Lower leg skin (tissue), 4 donors: ENCODE data around the gene NFIL3. TPM values are rescaled to one million over a fixed set of nuclear protein-coding genes. Genes with fewer than 3 reads are reported as not detected.
"Not testable (repeated sequence)": the region's sequence is repeated elsewhere in the genome, so short reads cannot be mapped to it uniquely, and the experiment has no call there.

Experiments used
- DNase-seq, 2 donors: peaks; one replicate each; pipeline ENCODE4 v3.0.0-alpha.2; 2019; ENCODE audit warnings: low spot score in 2 of 2
- H3K4me3 ChIP-seq: fragments of 200-600 bp; sonication (generic); 2 replicates; pipeline ENCODE4 v1.5.1; 2017; ENCODE audit warnings: mild to moderate bottlenecking, low read depth; ENCODE audit not compliant: poor library complexity, severe bottlenecking
- CTCF ChIP-seq, 3 donors: fragments of 450-650 bp; IDR thresholded peaks; one replicate each; pipeline ENCODE4 v1.5.1; 2016; ENCODE audit warnings: antibody characterized with exemption in 3 of 3, mild to moderate bottlenecking in 3 of 3, moderate library complexity in 2 of 3
- POLR2A ChIP-seq, 2 donors: fragments of 450-650 bp; IDR thresholded peaks; one replicate each; pipeline ENCODE4 v1.6.1; 2016 to 2017; ENCODE audit warnings: antibody characterized with exemption in 2 of 2, mild to moderate bottlenecking in 1 of 2, moderate library complexity in 1 of 2
- whole genome bisulfite sequencing, 2 donors: methylation state at CpG; one replicate each; pipeline ENCODE4 v1.1.5; 2018; 5-methylcytosine and 5-hydroxymethylcytosine counted together
- intact Hi-C: fragments of 100-400 bp; cut with DNase I; formaldehyde crosslinking; loops from one replicate; pipeline ENCODE4 v1.15.0; 2023; ENCODE audit warnings: low total_unique reads
- total RNA-seq, 4 donors: library from RNA; depleted of rRNA; stranded (reverse); fragments of >200 nt; gene quantifications; one replicate each; pipeline ENCODE4 v1.1.0, GENCODE V29; 2016

Gene NFIL3
- total RNA-seq, 4 donors from 2014 or later = 23.5 to 42.5 (median 37.6) TPM

DNA sequence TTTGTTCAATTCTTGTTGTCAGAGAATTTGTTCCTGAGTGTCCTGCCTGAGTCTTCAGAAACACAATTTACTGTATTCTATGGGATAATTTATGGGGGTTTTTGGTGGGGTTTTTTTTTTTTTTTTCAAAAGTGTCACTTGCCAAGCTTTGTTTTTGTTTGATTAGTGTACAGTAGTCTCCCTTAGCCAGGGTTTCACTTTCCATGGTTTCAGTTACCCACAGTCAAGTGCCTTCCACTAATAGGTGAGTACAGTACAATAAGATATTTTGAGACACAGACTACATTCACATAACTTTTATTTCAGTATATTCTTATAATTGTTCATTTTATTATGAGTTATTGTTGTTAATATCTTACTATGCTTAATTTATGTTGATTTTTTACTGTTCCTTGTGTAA lies 36.9 kb downstream of the NFIL3 start:
- DNase-seq = no peak
- intact Hi-C loops = no loop called here
- TF ChIP-seq CTCF (IDR thresholded peaks at IDR 0.05) (no peak), POLR2A (IDR thresholded peaks at IDR 0.05) (no peak)
- H3K4me3 ChIP-seq = no peak overlapping the region

DNA sequence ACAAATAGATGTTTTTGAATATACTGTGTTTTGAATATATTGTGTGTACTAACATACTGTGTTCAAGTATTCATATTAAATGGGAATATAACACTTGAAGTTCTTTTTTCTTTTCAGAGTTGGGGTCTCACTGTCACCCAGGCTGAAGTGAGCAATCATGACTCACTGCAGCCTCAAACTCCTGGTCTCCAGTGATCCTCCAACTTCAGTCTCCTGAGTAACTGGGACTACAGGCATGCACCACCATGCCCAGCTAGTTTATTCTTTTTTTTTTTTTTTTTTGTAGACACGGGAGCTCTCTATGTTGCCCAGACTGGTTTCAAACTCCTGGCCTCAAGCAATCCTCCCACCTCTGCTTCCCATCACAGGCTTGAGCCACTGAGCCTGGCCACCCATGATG lies 38.7 kb downstream of the NFIL3 start:
- no peak for DNase-seq
- H3K4me3 ChIP-seq = no peak overlapping the region
- WGBS, 2 donors = 31 to 59% methylated on average over 1 of the region's 1 CpG
- no peak for TF ChIP-seq POLR2A (IDR thresholded peaks at IDR 0.05)
- TF ChIP-seq CTCF (IDR thresholded peaks at IDR 0.05) = no peak
- intact Hi-C loops = no loop called here

DNA sequence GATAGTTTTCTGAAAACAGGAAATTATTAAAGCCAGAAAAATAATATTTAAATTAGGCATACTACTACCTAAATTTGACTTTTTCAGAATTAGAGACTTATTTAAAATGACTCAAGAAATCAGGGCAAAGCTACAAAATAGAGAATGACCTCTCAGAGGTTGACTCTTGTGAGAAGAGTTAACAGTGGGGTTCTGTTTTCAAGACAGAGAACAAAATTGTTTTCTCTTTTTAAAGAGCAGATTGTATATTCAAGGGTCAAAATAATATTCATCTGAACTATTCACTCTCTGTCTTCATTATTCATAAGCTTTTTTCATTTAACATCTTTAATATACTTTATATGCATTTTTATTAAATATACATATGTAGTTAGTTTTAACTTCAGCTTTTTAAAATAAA lies 40.1 kb downstream of the NFIL3 start:
- intact Hi-C loops = no loop called here
- DNase-seq = no peak
- H3K4me3 ChIP-seq = no peak overlapping the region
- TF ChIP-seq POLR2A (IDR thresholded peaks at IDR 0.05) (no peak), CTCF (IDR thresholded peaks at IDR 0.05) (no peak)

GRCh38 chr9:91382298-91382697 lies 41.3 kb downstream of the NFIL3 start:
- no peak overlapping the region for H3K4me3 ChIP-seq
- intact Hi-C loops = no loop called here
- no peak for DNase-seq
- 96 to 97% methylated on average over 4 of the region's 4 CpGs for WGBS, 2 donors
- TF ChIP-seq POLR2A (IDR thresholded peaks at IDR 0.05) = no peak
- no peak for TF ChIP-seq CTCF (IDR thresholded peaks at IDR 0.05)

GRCh38 chr9:91379426-91379825 lies 44.2 kb downstream of the NFIL3 start:
- DNase-seq = no peak
- intact Hi-C loops = no loop called here
- WGBS, 2 donors = 53 to 76% methylated on average over 3 of the region's 3 CpGs
- H3K4me3 ChIP-seq = no peak overlapping the region
- TF ChIP-seq CTCF (IDR thresholded peaks at IDR 0.05) = no peak
- no peak for TF ChIP-seq POLR2A (IDR thresholded peaks at IDR 0.05)

GRCh38 chr9:91378695-91379127 lies 44.9 kb downstream of the NFIL3 start:
- no peak for TF ChIP-seq CTCF (IDR thresholded peaks at IDR 0.05)
- TF ChIP-seq POLR2A (IDR thresholded peaks at IDR 0.05) = no peak
- 63 to 80% methylated on average over 2 of the region's 2 CpGs for WGBS, 2 donors
- no peak for DNase-seq
- no peak overlapping the region for H3K4me3 ChIP-seq
- intact Hi-C loops = no loop called here

- H3K4me3 ChIP-seq, intact Hi-C loops, DNase-seq: not testable (repeated sequence)
- 94 to 98% methylated on average over 3 of the region's 3 CpGs for WGBS, 2 donors
These were observed 45.6 kb downstream of the NFIL3 start for GRCh38 chr9:91378054-91378453.
